Kidney (tissue), 14 donors: ENCODE measurements around the gene SP140. TPM values are rescaled to one million over a fixed set of nuclear protein-coding genes. Genes with fewer than 3 reads are reported as not detected.
A peak's percentile ranks its signal among the peaks of the same experiment; 100 is the strongest.

ENCODE experiments used
- DNase-seq, 5 donors: peaks; one replicate each; pipeline ENCODE4 v3.0.0-alpha.2; 2013 to 2020
- FAIRE-seq: peaks from 2 replicates; lab custom pipeline; 2012; peaks lifted over from hg19 to GRCh38; lab: Jason Lieb, UNC
- H3K27ac ChIP-seq, 2 donors: one replicate each; pipeline ENCODE4 v1.7.0; 2013; ENCODE audit warnings: low read depth in 2 of 2, low read length in 2 of 2, inconsistent platforms in 1 of 2
- H3K27me3 ChIP-seq: one replicate; pipeline ENCODE4 v1.7.1; 2013; ENCODE audit warnings: low read length, inconsistent platforms; ENCODE audit not compliant: control insufficient read depth, insufficient read depth
- H3K36me3 ChIP-seq, 3 donors: one replicate each; pipeline versions ENCODE4 v1.7.0 to v1.7.1; 2013; ENCODE audit warnings: low read length in 3 of 3, control low read depth in 1 of 3, inconsistent platforms in 1 of 3; ENCODE audit not compliant: insufficient read depth in 3 of 3, control insufficient read depth in 2 of 3
- H3K4me1 ChIP-seq, 3 donors: one replicate each; pipeline versions ENCODE4 v1.7.0 to v1.7.1; 2013; ENCODE audit warnings: low read length in 3 of 3, inconsistent platforms in 1 of 3, low read depth in 1 of 3; ENCODE audit not compliant: control insufficient read depth in 2 of 3, insufficient read depth in 2 of 3
- H3K4me3 ChIP-seq, 3 donors: one replicate each; pipeline versions ENCODE4 v1.7.0 to v1.8.1; 2013; ENCODE audit warnings: low read length in 3 of 3, control low read depth in 1 of 3, inconsistent platforms in 1 of 3
- H3K9ac ChIP-seq, 3 donors: one replicate each; pipeline versions ENCODE4 v1.7.0 to v1.7.1; 2013; ENCODE audit warnings: low read length in 3 of 3, control low read depth in 1 of 3, inconsistent platforms in 1 of 3
- H3K9me3 ChIP-seq, 3 donors: one replicate each; pipeline versions ENCODE4 v1.7.0 to v1.7.1; 2013; ENCODE audit warnings: low read length in 3 of 3, control low read depth in 1 of 3, inconsistent platforms in 1 of 3; ENCODE audit not compliant: control insufficient read depth in 2 of 3, insufficient read depth in 1 of 3
- CTCF ChIP-seq: IDR thresholded peaks from 3 replicates; pipeline ENCODE4 v1.5.1; 2012; ENCODE audit warnings: mild to moderate bottlenecking, moderate library complexity, borderline replicate concordance; ENCODE audit not compliant: insufficient read depth; ENCODE audit errors: extremely low read depth
- intact Hi-C: fragments of 100-400 bp; cut with DNase I; formaldehyde crosslinking; loops from one replicate; pipeline ENCODE4 v1.11.1; 2022
- polyA plus RNA-seq: library from polyadenylated mRNA; stranded (reverse); fragments of 350-450 nt; fragmentation: Illumina TruSeq; extraction: RNeasy Lipid Tissue Mini Kit (QIAGEN cat#74804); gene quantifications from one replicate; pipeline ENCODE4 v1.2.3, GENCODE V29; 2014; ENCODE audit warnings: low read depth, low replicate concordance; ENCODE audit not compliant: insufficient read depth
- total RNA-seq: library from RNA; stranded (reverse); fragmentation: NEBNext Ultra II Directional; extraction: Animal tissue kit (Norgen Biotek cat#: 25700); gene quantifications from one replicate; pipeline ENCODE4 v1.2.1, GENCODE V29; 2021
- donor health status: control.
- donor health status: control.
- donor health status: control.
- donor health status: control.
- donor health status: control.
- donor health status: DM: yes; HTN: yes; CAD: no.
- donor health status: Normal renal cell carcinoma (clear cell type).

SP140 gene
- total and polyA plus RNA-seq, 2 donors from 2014 or later = 0.52 to 7.3 TPM

- intact Hi-C loops = no loop called here
- H3K36me3 ChIP-seq = peaks cover 4 to 8% (median 6%) of the 10 kb centered on the region in 3 donors
- H3K4me3 ChIP-seq = no peak overlapping the region
- H3K27ac ChIP-seq = no peak overlapping the region
- peaks cover 0 to 5% (median 0%) of the 10 kb centered on the region in 3 donors for H3K9me3 ChIP-seq
- DNase-seq (no peak), FAIRE-seq (no peak)
- TF ChIP-seq CTCF = no peak
- no peak overlapping the region for H3K9ac ChIP-seq
- H3K4me1 ChIP-seq = peaks cover 3 to 7% (median 4%) of the 10 kb centered on the region in 3 donors
- no peaks in the 10 kb centered on the region for H3K27me3 ChIP-seq
Observed at GRCh38 chr2:230202430-230203109, 23.0 kb upstream of the SP140 start.

- no peak overlapping the region for H3K27ac ChIP-seq
- peaks cover 3 to 7% (median 4%) of the 10 kb centered on the region in 3 donors for H3K4me1 ChIP-seq
- intact Hi-C loops = no loop called here
- peaks cover 0 to under 1% (median 0%) of the 10 kb centered on the region in 3 donors for H3K9me3 ChIP-seq
- peaks cover 1 to 14% (median 4%) of the 10 kb centered on the region in 3 donors for H3K36me3 ChIP-seq
- no peak overlapping the region for H3K4me3 ChIP-seq
- H3K9ac ChIP-seq = no peak overlapping the region
- DNase-seq = no peak
- FAIRE-seq = no peak
- no peak for TF ChIP-seq CTCF
- H3K27me3 ChIP-seq = no peaks in the 10 kb centered on the region
Observed at GRCh38 chr2:230203110-230203676, 22.3 kb upstream of the SP140 start.

- Histone ChIP-seq H3K9ac (no peak overlapping the region), H3K9me3 (no peaks in the 10 kb centered on the region), H3K4me3 (no peak overlapping the region), H3K27ac (no peak overlapping the region), H3K4me1 (peaks cover 3 to 7% (median 4%) of the 10 kb centered on the region in 3 donors), H3K27me3 (no peaks in the 10 kb centered on the region), H3K36me3 (peaks cover 4 to 21% (median 5%) of the 10 kb centered on the region in 3 donors)
- TF ChIP-seq CTCF = no peak
- no peak for FAIRE-seq
- peak in 2 of 5 donors; percentile 22 to 37 for DNase-seq
- intact Hi-C loops = no loop called here
Observed at GRCh38 chr2:230205034-230205433, 20.5 kb upstream of the SP140 start.
